ENCODE data around the gene FMN2. TPM values are rescaled to one million over a fixed set of nuclear protein-coding genes. Genes with fewer than 3 reads are reported as not detected.

Gene FMN2
- total RNA-seq, 1 donor from 2014 or later = not detected

- Histone ChIP-seq H3K4me1 (no peaks in the 10 kb centered on the region), H3K36me3 (no peaks in the 10 kb centered on the region), H3K27ac (replicated peaks) (no peak overlapping the region), H3K27me3 (ENCODE audit: low read depth) (no peaks in the 10 kb centered on the region), H3K9me3 (replicated peaks) (peaks cover 4% of the 10 kb centered on the region), H3K4me3 (no peak overlapping the region)
- DNase-seq = no peak
- intact Hi-C loops (cut with micrococcal nuclease) = no loop called here
- TF ChIP-seq, protein P1, sequence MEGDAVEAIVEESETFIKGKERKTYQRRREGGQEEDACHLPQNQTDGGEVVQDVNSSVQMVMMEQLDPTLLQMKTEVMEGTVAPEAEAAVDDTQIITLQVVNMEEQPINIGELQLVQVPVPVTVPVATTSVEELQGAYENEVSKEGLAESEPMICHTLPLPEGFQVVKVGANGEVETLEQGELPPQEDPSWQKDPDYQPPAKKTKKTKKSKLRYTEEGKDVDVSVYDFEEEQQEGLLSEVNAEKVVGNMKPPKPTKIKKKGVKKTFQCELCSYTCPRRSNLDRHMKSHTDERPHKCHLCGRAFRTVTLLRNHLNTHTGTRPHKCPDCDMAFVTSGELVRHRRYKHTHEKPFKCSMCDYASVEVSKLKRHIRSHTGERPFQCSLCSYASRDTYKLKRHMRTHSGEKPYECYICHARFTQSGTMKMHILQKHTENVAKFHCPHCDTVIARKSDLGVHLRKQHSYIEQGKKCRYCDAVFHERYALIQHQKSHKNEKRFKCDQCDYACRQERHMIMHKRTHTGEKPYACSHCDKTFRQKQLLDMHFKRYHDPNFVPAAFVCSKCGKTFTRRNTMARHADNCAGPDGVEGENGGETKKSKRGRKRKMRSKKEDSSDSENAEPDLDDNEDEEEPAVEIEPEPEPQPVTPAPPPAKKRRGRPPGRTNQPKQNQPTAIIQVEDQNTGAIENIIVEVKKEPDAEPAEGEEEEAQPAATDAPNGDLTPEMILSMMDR (IDR thresholded peaks at IDR 0.05; ENCODE audit: borderline replicate concordance) = no peak
Measured at GRCh38 chr1:240395336-240395735, 303.7 kb downstream of the FMN2 start.

DNA sequence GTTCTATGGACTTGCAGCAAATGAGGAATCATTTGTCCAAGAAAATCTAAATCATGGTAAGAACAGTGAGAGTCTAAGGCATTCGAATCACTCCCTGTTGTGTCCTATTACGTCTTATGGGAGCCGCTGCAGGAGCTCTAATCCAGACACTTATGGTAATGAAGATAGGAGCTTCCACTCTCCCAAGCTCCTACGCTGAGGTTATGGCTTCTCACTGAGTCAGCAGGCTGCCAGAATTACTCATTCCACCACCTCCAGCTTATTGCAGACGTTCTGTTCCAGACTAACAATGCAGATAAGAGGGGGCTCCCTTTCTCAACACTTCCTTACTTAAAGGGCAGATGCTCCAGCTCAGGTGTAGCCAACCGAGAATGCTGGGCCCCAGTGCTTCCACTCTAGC, 307.7 kb downstream of the FMN2 start:
- intact Hi-C loops (cut with micrococcal nuclease) = no loop called here
- Histone ChIP-seq H3K36me3 (no peaks in the 10 kb centered on the region), H3K9me3 (replicated peaks) (peaks cover 4% of the 10 kb centered on the region), H3K4me1 (no peaks in the 10 kb centered on the region), H3K27me3 (ENCODE audit: low read depth) (no peaks in the 10 kb centered on the region), H3K4me3 (no peak overlapping the region), H3K27ac (replicated peaks) (no peak overlapping the region)
- DNase-seq = no peak
- TF ChIP-seq, protein P1 (IDR thresholded peaks at IDR 0.05; ENCODE audit: borderline replicate concordance) = no peak

GRCh38 chr1:240401731-240402130, 310.0 kb downstream of the FMN2 start:
- no peak overlapping the region for H3K27ac ChIP-seq (replicated peaks)
- no peak overlapping the region for H3K4me3 ChIP-seq
- no peaks in the 10 kb centered on the region for H3K36me3 ChIP-seq
- no peaks in the 10 kb centered on the region for H3K4me1 ChIP-seq
- TF ChIP-seq, protein P1 (IDR thresholded peaks at IDR 0.05; ENCODE audit: borderline replicate concordance) = no peak
- H3K27me3 ChIP-seq (ENCODE audit: low read depth) = no peaks in the 10 kb centered on the region
- no peaks in the 10 kb centered on the region for H3K9me3 ChIP-seq (replicated peaks)
- DNase-seq = no peak
- intact Hi-C loops (cut with micrococcal nuclease) = no loop called here

- no peaks in the 10 kb centered on the region for H3K36me3 ChIP-seq
- H3K4me1 ChIP-seq = no peaks in the 10 kb centered on the region
- no peaks in the 10 kb centered on the region for H3K9me3 ChIP-seq (replicated peaks)
- no peak for DNase-seq
- TF ChIP-seq, protein P1 (IDR thresholded peaks at IDR 0.05; ENCODE audit: borderline replicate concordance) = no peak
- H3K4me3 ChIP-seq = no peak overlapping the region
- no peaks in the 10 kb centered on the region for H3K27me3 ChIP-seq (ENCODE audit: low read depth)
- no peak overlapping the region for H3K27ac ChIP-seq (replicated peaks)
- intact Hi-C loops (cut with micrococcal nuclease) = no loop called here
Measured at GRCh38 chr1:240402326-240402725, 310.6 kb downstream of the FMN2 start.

GRCh38 chr1:240404286-240404685, 312.6 kb downstream of the FMN2 start:
- no peak overlapping the region for H3K4me3 ChIP-seq

More at GRCh38 chr1:240404286-240404685, 312.6 kb downstream of the FMN2 start:
- Histone ChIP-seq H3K27me3 (ENCODE audit: low read depth) (no peaks in the 10 kb centered on the region), H3K27ac (replicated peaks) (no peak overlapping the region), H3K4me1 (no peaks in the 10 kb centered on the region), H3K36me3 (no peaks in the 10 kb centered on the region), H3K9me3 (replicated peaks) (no peaks in the 10 kb centered on the region)
- intact Hi-C loops (cut with micrococcal nuclease) = no loop called here
- no peak for DNase-seq
- TF ChIP-seq, protein P1 (IDR thresholded peaks at IDR 0.05; ENCODE audit: borderline replicate concordance) = no peak
